ENCODE measurements around the gene SOX11.

- TF ChIP-seq CREB1 (CRISPR knock-in tag; IDR thresholded peaks at IDR 0.05) (no peak), CTCF (IDR thresholded peaks at IDR 0.05) (no peak), ATF6 (CRISPR knock-in tag; IDR thresholded peaks at IDR 0.05) (no peak), MYBL2 (CRISPR knock-in tag; IDR thresholded peaks at IDR 0.05) (no peak), ZNF532 (CRISPR knock-in tag; IDR thresholded peaks at IDR 0.05; ENCODE audit: borderline replicate concordance) (no peak), ETV6 (CRISPR knock-in tag; IDR thresholded peaks at IDR 0.05) (no peak), SP1 (CRISPR knock-in tag; conservative IDR thresholded peaks at IDR 0.05) (no peak), ZNF416 (CRISPR knock-in tag; IDR thresholded peaks at IDR 0.05) (no peak), E2F1 (CRISPR knock-in tag; IDR thresholded peaks at IDR 0.05) (no peak), ATF3 (CRISPR knock-in tag; conservative IDR thresholded peaks at IDR 0.05) (no peak), ZBTB43 (CRISPR knock-in tag; IDR thresholded peaks at IDR 0.05) (no peak), TP53 (CRISPR knock-in tag; IDR thresholded peaks at IDR 0.05) (no peak), ELF4 (CRISPR knock-in tag; IDR thresholded peaks at IDR 0.05; ENCODE audit: low read depth) (no peak), USF2 (CRISPR knock-in tag; IDR thresholded peaks at IDR 0.05) (no peak)
These were observed 49.1 kb downstream of the SOX11 start for GRCh38 chr2:5741242-5741641.

Data from WTC11 (cell line).